ENCODE results near the gene MLPH.

- no peak for TF ChIP-seq CTCF (IDR thresholded peaks at IDR 0.05)
- no peak for TF ChIP-seq POLR2AphosphoS5 (IDR thresholded peaks at IDR 0.05)
- TF ChIP-seq POLR2A (IDR thresholded peaks at IDR 0.05): no peak
Observed at GRCh38 chr2:237585590-237586221, 98.7 kb downstream of the MLPH start.

All from transverse colon (tissue), 4 donors.